Vagina (tissue), 2 donors: ENCODE results near the gene MRPL24. TPM values are rescaled to one million over a fixed set of nuclear protein-coding genes. Genes with fewer than 3 reads are reported as not detected.

Experiments
- DNase-seq, 2 donors: peaks; one replicate each; pipeline ENCODE4 v3.0.0-alpha.2; 2017; ENCODE audit errors: extremely low spot score in 2 of 2
- H3K27ac ChIP-seq: fragments of 200-600 bp; sonication (generic); one replicate; pipeline ENCODE4 v1.5.1; 2019
- H3K27me3 ChIP-seq: fragments of 200-600 bp; sonication (generic); one replicate; pipeline ENCODE4 v1.5.1; 2019
- H3K36me3 ChIP-seq, 2 donors: fragments of 200-600 bp; sonication (generic); one replicate each; pipeline ENCODE4 v1.5.1; 2017 to 2019
- H3K4me1 ChIP-seq: fragments of 200-600 bp; sonication (generic); one replicate; pipeline ENCODE4 v1.5.1; 2019
- H3K4me3 ChIP-seq, 2 donors: fragments of 200-600 bp; sonication (generic); 1 replicate in 1 of 2; 2 replicates in 1 of 2; pipeline ENCODE4 v1.5.1; 2016 to 2019
- H3K9me3 ChIP-seq: fragments of 200-600 bp; sonication (generic); one replicate; pipeline ENCODE4 v1.5.1; 2019
- POLR2A ChIP-seq, 2 donors: fragments of 450-650 bp; IDR thresholded peaks; one replicate each; pipeline ENCODE4 v1.6.1; 2017; ENCODE audit warnings: antibody characterized with exemption in 2 of 2, mild to moderate bottlenecking in 2 of 2, moderate library complexity in 2 of 2
- POLR2AphosphoS5 ChIP-seq, 2 donors: sonication (generic); formaldehyde crosslinking; IDR thresholded peaks; one replicate each; pipeline ENCODE4 v1.9.0; 2017; ENCODE audit warnings: antibody characterized with exemption in 2 of 2, mild to moderate bottlenecking in 2 of 2, low read depth in 1 of 2; ENCODE audit not compliant: insufficient read depth in 1 of 2
- intact Hi-C: fragments of 100-400 bp; cut with DNase I; formaldehyde crosslinking; loops from one replicate; pipeline ENCODE4 v1.15.1; 2023
- total RNA-seq: library from RNA; depleted of rRNA; stranded (reverse); fragments of >200 nt; gene quantifications from one replicate; pipeline ENCODE4 v1.2.3, GENCODE V29; 2016
- TF ChIP-seq, protein P1 (sequence below), 3 experiments: fragments of 450-650 bp in 2 of 3; fragments of 200-600 bp in 1 of 3; sonication (generic) in 1 of 3; IDR thresholded peaks; one replicate each; pipeline ENCODE4 v1.5.1; 2017 to 2019; ENCODE audit warnings: antibody characterized with exemption in 3 of 3, mild to moderate bottlenecking in 2 of 3, moderate library complexity in 2 of 3

MRPL24 gene
- total RNA-seq, 1 donor from 2014 or later, result 40.0 TPM

- Histone ChIP-seq H3K4me3 (no peak overlapping the region), H3K27ac (peak overlapping the region; percentile 52), H3K9me3 (no peaks in the 10 kb centered on the region), H3K36me3 (no peaks in the 10 kb centered on the region), H3K27me3 (no peaks in the 10 kb centered on the region), H3K4me1 (peaks cover 56% of the 10 kb centered on the region)
- no peak for DNase-seq
- intact Hi-C loops, result no loop called here
- TF ChIP-seq, protein P1, sequence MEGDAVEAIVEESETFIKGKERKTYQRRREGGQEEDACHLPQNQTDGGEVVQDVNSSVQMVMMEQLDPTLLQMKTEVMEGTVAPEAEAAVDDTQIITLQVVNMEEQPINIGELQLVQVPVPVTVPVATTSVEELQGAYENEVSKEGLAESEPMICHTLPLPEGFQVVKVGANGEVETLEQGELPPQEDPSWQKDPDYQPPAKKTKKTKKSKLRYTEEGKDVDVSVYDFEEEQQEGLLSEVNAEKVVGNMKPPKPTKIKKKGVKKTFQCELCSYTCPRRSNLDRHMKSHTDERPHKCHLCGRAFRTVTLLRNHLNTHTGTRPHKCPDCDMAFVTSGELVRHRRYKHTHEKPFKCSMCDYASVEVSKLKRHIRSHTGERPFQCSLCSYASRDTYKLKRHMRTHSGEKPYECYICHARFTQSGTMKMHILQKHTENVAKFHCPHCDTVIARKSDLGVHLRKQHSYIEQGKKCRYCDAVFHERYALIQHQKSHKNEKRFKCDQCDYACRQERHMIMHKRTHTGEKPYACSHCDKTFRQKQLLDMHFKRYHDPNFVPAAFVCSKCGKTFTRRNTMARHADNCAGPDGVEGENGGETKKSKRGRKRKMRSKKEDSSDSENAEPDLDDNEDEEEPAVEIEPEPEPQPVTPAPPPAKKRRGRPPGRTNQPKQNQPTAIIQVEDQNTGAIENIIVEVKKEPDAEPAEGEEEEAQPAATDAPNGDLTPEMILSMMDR (IDR thresholded peaks at IDR 0.05), result no peak
- no peak for TF ChIP-seq POLR2A (IDR thresholded peaks at IDR 0.05)
- TF ChIP-seq POLR2AphosphoS5 (IDR thresholded peaks at IDR 0.05; ENCODE audit: insufficient read depth in 1 of 2, low read depth in 1 of 2), result no peak
Observed at GRCh38 chr1:156693848-156694689, 46.8 kb downstream of the MRPL24 start.

DNA sequence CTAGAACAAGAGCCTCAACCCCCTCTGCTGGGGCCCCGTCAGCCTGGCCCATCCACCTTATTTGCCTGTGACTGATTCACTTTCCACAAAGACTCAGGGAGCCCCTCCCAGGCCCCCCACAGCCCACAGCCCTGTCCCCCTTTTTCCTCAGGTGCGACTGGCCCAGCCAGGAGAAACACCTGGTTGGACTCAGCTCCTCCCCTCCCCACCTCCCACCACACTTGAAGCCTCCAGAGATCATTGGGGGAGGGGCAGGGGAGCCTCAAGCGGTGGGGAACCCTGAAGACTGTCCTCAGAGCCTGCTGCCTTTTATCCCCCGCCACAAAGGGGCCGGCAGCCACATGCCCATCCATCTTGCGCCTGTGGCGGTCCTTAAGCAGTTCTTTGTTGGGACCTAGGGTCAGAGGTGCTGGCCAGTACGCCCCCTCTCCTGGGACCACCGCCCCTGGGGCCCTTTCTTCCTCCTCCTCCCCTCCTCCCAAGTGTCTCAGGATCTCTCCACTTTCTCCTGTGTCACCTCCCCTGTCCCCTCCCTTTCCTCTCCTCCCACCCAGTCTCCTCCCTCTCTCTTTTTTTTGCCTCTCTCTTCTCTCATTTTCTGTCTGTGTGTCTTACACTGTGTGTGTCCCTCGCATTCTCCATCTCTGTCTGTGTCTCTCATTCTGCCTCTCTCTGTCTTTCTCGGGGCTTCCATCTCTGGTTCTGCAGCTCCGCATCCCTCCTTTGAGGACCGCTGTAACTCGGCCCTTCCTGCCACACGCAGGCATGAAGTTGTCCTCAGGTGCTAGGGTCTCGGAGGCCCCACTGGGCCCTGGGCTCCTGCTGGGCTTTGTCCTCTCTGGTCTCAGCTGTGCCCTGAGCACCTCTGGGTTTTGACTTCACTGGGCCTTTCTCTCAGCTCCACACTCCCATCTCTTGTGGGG lies 47.7 kb downstream of the MRPL24 start:
- Histone ChIP-seq H3K9me3 (no peaks in the 10 kb centered on the region), H3K36me3 (no peaks in the 10 kb centered on the region), H3K27me3 (no peaks in the 10 kb centered on the region), H3K4me1 (peaks cover 57% of the 10 kb centered on the region), H3K4me3 (no peak overlapping the region), H3K27ac (peak overlapping the region; percentile 52)
- intact Hi-C loops, result no loop called here
- TF ChIP-seq POLR2A (IDR thresholded peaks at IDR 0.05), result no peak
- TF ChIP-seq POLR2AphosphoS5 (IDR thresholded peaks at IDR 0.05; ENCODE audit: insufficient read depth in 1 of 2, low read depth in 1 of 2), result no peak
- TF ChIP-seq, protein P1 (IDR thresholded peaks at IDR 0.05), result no peak
- no peak for DNase-seq

DNA sequence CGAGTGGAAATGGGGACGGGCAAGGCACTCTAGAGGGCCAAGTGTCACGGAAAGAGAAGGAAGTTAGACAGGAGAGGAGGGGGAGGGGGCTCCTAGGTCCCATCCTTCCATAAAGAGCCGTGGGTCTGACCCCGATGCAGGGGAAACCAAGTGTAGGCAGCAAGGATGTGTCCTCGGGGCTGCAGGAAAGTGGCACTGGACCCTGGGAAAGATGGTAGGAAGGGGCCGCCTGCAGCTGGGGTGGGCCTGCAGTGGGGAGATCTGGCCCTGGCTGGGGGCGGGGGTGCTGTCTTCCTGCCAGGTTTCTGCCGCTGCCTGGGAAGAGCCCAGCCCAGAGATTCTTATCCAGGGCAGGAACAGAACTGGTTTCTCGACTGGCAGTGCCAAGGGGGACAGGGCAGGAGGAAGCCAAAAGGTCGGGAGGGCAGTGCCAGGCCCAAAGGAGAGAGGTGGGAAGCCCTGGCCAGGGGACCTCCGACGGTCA lies 48.4 kb downstream of the MRPL24 start:
- no peaks in the 10 kb centered on the region for H3K27me3 ChIP-seq
- no peaks in the 10 kb centered on the region for H3K9me3 ChIP-seq
- intact Hi-C loops, result no loop called here
- DNase-seq, result no peak
- H3K4me1 ChIP-seq, result peaks cover 57% of the 10 kb centered on the region
- H3K4me3 ChIP-seq, result no peak overlapping the region
- TF ChIP-seq POLR2AphosphoS5 (IDR thresholded peaks at IDR 0.05; ENCODE audit: insufficient read depth in 1 of 2, low read depth in 1 of 2) (no peak), POLR2A (IDR thresholded peaks at IDR 0.05) (no peak)
- TF ChIP-seq, protein P1 (IDR thresholded peaks at IDR 0.05), result no peak
- no peaks in the 10 kb centered on the region for H3K36me3 ChIP-seq
- H3K27ac ChIP-seq, result peak overlapping the region; percentile 52

- TF ChIP-seq, protein P1 (IDR thresholded peaks at IDR 0.05), result no peak
- peak in 1 of 2 donors; percentile 29 for TF ChIP-seq POLR2AphosphoS5 (IDR thresholded peaks at IDR 0.05; ENCODE audit: insufficient read depth in 1 of 2, low read depth in 1 of 2)
- Histone ChIP-seq H3K27me3 (no peaks in the 10 kb centered on the region), H3K36me3 (no peaks in the 10 kb centered on the region), H3K4me3 (no peak overlapping the region), H3K9me3 (no peaks in the 10 kb centered on the region), H3K27ac (peak overlapping the region; percentile 52), H3K4me1 (peaks cover 57% of the 10 kb centered on the region)
- intact Hi-C loops, result no loop called here
- no peak for DNase-seq
Observed at GRCh38 chr1:156691665-156692440, 49.0 kb downstream of the MRPL24 start.
